ENCODE measurements around the gene MYF6.

MYF6 gene

GRCh38 chr12:80707126-80707829, at the start of gene MYF6:
TSS of gene MYF6 (plus strand) at chr12:80707634. CDS start at chr12:80707720, 86 bp downstream.
- H3K36me3 ChIP-seq (ENCODE audit: insufficient read depth, low read length) = no peaks in the 10 kb centered on the region
- H3K9ac ChIP-seq (ENCODE audit: low read depth, low read length) = no peak within 1 kb of the TSS
- H3K79me2 ChIP-seq (ENCODE audit: insufficient read depth, low read length) = no peaks in the 10 kb centered on the region
- no peak within 1 kb of the TSS for H2AFZ ChIP-seq (ENCODE audit: low read depth, low read length)
- no peak within 1 kb of the TSS for H3K4me3 ChIP-seq (ENCODE audit: low read depth in 1 of 2, low read length in 2 of 2)
- no peaks in the 10 kb centered on the region for H3K9me3 ChIP-seq (ENCODE audit: insufficient read depth, low read length, severe bottlenecking)
- H3K4me2 ChIP-seq (ENCODE audit: insufficient read depth, low read length) = no peak within 1 kb of the TSS
- no peaks in the 10 kb centered on the region for H3K27me3 ChIP-seq (ENCODE audit: insufficient read depth, low read length, poor library complexity)
- no peak for TF ChIP-seq EZH2 (IDR thresholded peaks at IDR 0.05; ENCODE audit: borderline replicate concordance, low read depth, low read length, severe bottlenecking)
- no peak for TF ChIP-seq CTCF (IDR thresholded peaks at IDR 0.05; ENCODE audit: borderline replicate concordance, extremely low read depth, low read length, poor library complexity, severe bottlenecking)
- ATAC-seq (ENCODE audit: insufficient read depth, low read depth) = no peak
- no peaks in the 10 kb centered on the region for H3K4me1 ChIP-seq (ENCODE audit: insufficient read depth, low read length)
- no peak for DNase-seq
- no peak within 1 kb of the TSS for H3K27ac ChIP-seq (ENCODE audit: low read length)
- no peaks in the 10 kb centered on the region for H4K20me1 ChIP-seq (ENCODE audit: insufficient read depth, low read length)

- no peak for ATAC-seq (ENCODE audit: insufficient read depth, low read depth)
- Histone ChIP-seq H3K4me3 (ENCODE audit: low read depth in 1 of 2, low read length in 2 of 2) (no peak overlapping the region), H3K4me1 (ENCODE audit: insufficient read depth, low read length) (no peaks in the 10 kb centered on the region), H3K4me2 (ENCODE audit: insufficient read depth, low read length) (no peak overlapping the region), H3K9me3 (ENCODE audit: insufficient read depth, low read length, severe bottlenecking) (no peaks in the 10 kb centered on the region), H2AFZ (ENCODE audit: low read depth, low read length) (no peak overlapping the region), H3K9ac (ENCODE audit: low read depth, low read length) (no peak overlapping the region), H3K27me3 (ENCODE audit: insufficient read depth, low read length, poor library complexity) (no peaks in the 10 kb centered on the region), H3K36me3 (ENCODE audit: insufficient read depth, low read length) (no peaks in the 10 kb centered on the region), H3K79me2 (ENCODE audit: insufficient read depth, low read length) (no peaks in the 10 kb centered on the region), H4K20me1 (ENCODE audit: insufficient read depth, low read length) (no peaks in the 10 kb centered on the region), H3K27ac (ENCODE audit: low read length) (no peak overlapping the region)
- DNase-seq = no peak
- TF ChIP-seq EZH2 (IDR thresholded peaks at IDR 0.05; ENCODE audit: borderline replicate concordance, low read depth, low read length, severe bottlenecking) (no peak), CTCF (IDR thresholded peaks at IDR 0.05; ENCODE audit: borderline replicate concordance, extremely low read depth, low read length, poor library complexity, severe bottlenecking) (no peak)
Measured at GRCh38 chr12:80659512-80660063, 47.8 kb upstream of the MYF6 start.

GRCh38 chr12:80662586-80662985, 44.8 kb upstream of the MYF6 start:
- ATAC-seq (ENCODE audit: insufficient read depth, low read depth) (no peak), DNase-seq (no peak)
- no peak overlapping the region for H3K9ac ChIP-seq (ENCODE audit: low read depth, low read length)
- H3K9me3 ChIP-seq (ENCODE audit: insufficient read depth, low read length, severe bottlenecking) = no peaks in the 10 kb centered on the region
- H3K27ac ChIP-seq (ENCODE audit: low read length) = no peak overlapping the region
- TF ChIP-seq EZH2 (IDR thresholded peaks at IDR 0.05; ENCODE audit: borderline replicate concordance, low read depth, low read length, severe bottlenecking) (no peak), CTCF (IDR thresholded peaks at IDR 0.05; ENCODE audit: borderline replicate concordance, extremely low read depth, low read length, poor library complexity, severe bottlenecking) (no peak)
- H3K4me3 ChIP-seq (ENCODE audit: low read depth in 1 of 2, low read length in 2 of 2) = no peak overlapping the region
- H4K20me1 ChIP-seq (ENCODE audit: insufficient read depth, low read length) = no peaks in the 10 kb centered on the region
- H2AFZ ChIP-seq (ENCODE audit: low read depth, low read length) = no peak overlapping the region
- H3K79me2 ChIP-seq (ENCODE audit: insufficient read depth, low read length) = no peaks in the 10 kb centered on the region
- no peak overlapping the region for H3K4me2 ChIP-seq (ENCODE audit: insufficient read depth, low read length)
- H3K27me3 ChIP-seq (ENCODE audit: insufficient read depth, low read length, poor library complexity) = no peaks in the 10 kb centered on the region
- H3K36me3 ChIP-seq (ENCODE audit: insufficient read depth, low read length) = no peaks in the 10 kb centered on the region
- no peaks in the 10 kb centered on the region for H3K4me1 ChIP-seq (ENCODE audit: insufficient read depth, low read length)
